ENCODE data around the gene ALG8.
"Not testable (repeated sequence)": the region's sequence is repeated elsewhere in the genome, so short reads cannot be mapped to it uniquely, and the experiment has no call there.

ALG8 gene

GRCh38 chr11:78079232-78080083 lies 60.0 kb downstream of the ALG8 start, which contains the start of gene NDUFC2:
Gene NDUFC2, minus strand, starts transcription at chr11:78079862. Its CDS starts 118 bp downstream, at chr11:78079744.
- DNase-seq (ENCODE audit: extremely low read depth, low read depth) = peak; percentile 47
- no peak for TF ChIP-seq CTCF (IDR thresholded peaks at IDR 0.05; ENCODE audit: low read depth, low read length, missing control alignments)
- peak within 1 kb of the TSS; percentile 93 for H3K4me3 ChIP-seq (replicated peaks; ENCODE audit: low read depth, low read length)

- peak overlapping the region; percentile 93 for H3K4me3 ChIP-seq (replicated peaks; ENCODE audit: low read depth, low read length)
- DNase-seq (ENCODE audit: extremely low read depth, low read depth) = no peak
- no peak for TF ChIP-seq CTCF (IDR thresholded peaks at IDR 0.05; ENCODE audit: low read depth, low read length, missing control alignments)
Observed at GRCh38 chr11:78078218-78079167, 60.9 kb downstream of the ALG8 start.

GRCh38 chr11:78077592-78077991 lies 61.8 kb downstream of the ALG8 start:
- DNase-seq (ENCODE audit: extremely low read depth, low read depth) = not testable (repeated sequence)
- peak overlapping the region; percentile 93; the same call in 1 of the 2 replicates for H3K4me3 ChIP-seq (replicated peaks; ENCODE audit: low read depth, low read length)

- no peak for DNase-seq (ENCODE audit: extremely low read depth, low read depth)
- H3K4me3 ChIP-seq (replicated peaks; ENCODE audit: low read depth, low read length) = 0 out of 2 replicates have a peak overlapping the region, but pooled peaks have one; percentile 7
- TF ChIP-seq CTCF (IDR thresholded peaks at IDR 0.05; ENCODE audit: low read depth, low read length, missing control alignments) = no peak
Observed at GRCh38 chr11:78076733-78077403, 62.6 kb downstream of the ALG8 start.

- DNase-seq (ENCODE audit: extremely low read depth, low read depth) = no peak
- H3K4me3 ChIP-seq (replicated peaks; ENCODE audit: low read depth, low read length) = no peak overlapping the region
- no peak for TF ChIP-seq CTCF (IDR thresholded peaks at IDR 0.05; ENCODE audit: low read depth, low read length, missing control alignments)
Observed at GRCh38 chr11:78074756-78075155, 64.7 kb downstream of the ALG8 start.

GRCh38 chr11:78072455-78072854 lies 67.0 kb downstream of the ALG8 start:
- DNase-seq (ENCODE audit: extremely low read depth, low read depth) = no peak
- H3K4me3 ChIP-seq (replicated peaks; ENCODE audit: low read depth, low read length) = no peak overlapping the region
- no peak for TF ChIP-seq CTCF (IDR thresholded peaks at IDR 0.05; ENCODE audit: low read depth, low read length, missing control alignments)

All from HFF-Myc (cell line).